H9 (cell line): ENCODE measurements around the gene ACTC1. TPM values are rescaled to one million over a fixed set of nuclear protein-coding genes. Genes with fewer than 3 reads are reported as not detected.

Experiments used
- DNase-seq: peaks from one replicate; pipeline ENCODE4 v3.0.0-alpha.2; 2017
- H2AFZ ChIP-seq: one replicate; pipeline ENCODE4 v1.6.1; 2013; ENCODE audit warnings: mild to moderate bottlenecking, low read length, control low read depth, moderate library complexity
- H2AK5ac ChIP-seq: 2 replicates; pipeline ENCODE4 v1.6.1; 2013; ENCODE audit warnings: low read length, control low read depth, mixed read lengths; ENCODE audit not compliant: insufficient read length
- H2BK120ac ChIP-seq: one replicate; pipeline ENCODE4 v1.6.1; 2013; ENCODE audit warnings: low read depth, mild to moderate bottlenecking, low read length, control low read depth, inconsistent platforms; ENCODE audit not compliant: poor library complexity, severe bottlenecking
- H2BK12ac ChIP-seq: 2 replicates; pipeline ENCODE4 v1.6.1; 2013; ENCODE audit warnings: low read length, control low read depth, mixed read lengths, low read depth; ENCODE audit not compliant: insufficient read length
- H2BK15ac ChIP-seq: 2 replicates; pipeline ENCODE4 v1.6.1; 2013; ENCODE audit warnings: low read depth, low read length, control low read depth
- H2BK20ac ChIP-seq: one replicate; pipeline ENCODE4 v1.6.1; 2013; ENCODE audit warnings: low read depth, mild to moderate bottlenecking, low read length, control low read depth, inconsistent platforms; ENCODE audit not compliant: poor library complexity, severe bottlenecking
- H2BK5ac ChIP-seq: 2 replicates; pipeline ENCODE4 v1.6.1; 2013; ENCODE audit warnings: low read length, control low read depth, mixed read lengths; ENCODE audit not compliant: insufficient read length
- H3K14ac ChIP-seq: 2 replicates; pipeline ENCODE4 v1.6.1; 2013; ENCODE audit warnings: low read length, control low read depth; ENCODE audit not compliant: insufficient read depth
- H3K18ac ChIP-seq: 2 replicates; pipeline ENCODE4 v1.6.1; 2013; ENCODE audit warnings: low read depth, mild to moderate bottlenecking, mixed read lengths, low read length, control low read depth; ENCODE audit not compliant: insufficient read length
- H3K23ac ChIP-seq: 2 replicates; pipeline ENCODE4 v1.6.1; 2013; ENCODE audit warnings: low read length, control low read depth, mixed read lengths, low read depth; ENCODE audit not compliant: insufficient read length
- H3K23me2 ChIP-seq: 2 replicates; pipeline ENCODE4 v1.6.1; 2013; ENCODE audit warnings: low read depth, mild to moderate bottlenecking, mixed read lengths, low read length, control low read depth; ENCODE audit not compliant: insufficient read length, poor library complexity, severe bottlenecking
- H3K27ac ChIP-seq: 2 replicates; pipeline ENCODE4 v1.5.1; 2013; ENCODE audit warnings: low read length, control low read depth, mixed read lengths, low read depth; ENCODE audit not compliant: insufficient read length
- H3K27me3 ChIP-seq: 2 replicates; pipeline ENCODE4 v1.6.1; 2013; ENCODE audit warnings: low read length, control low read depth, inconsistent platforms; ENCODE audit not compliant: insufficient read depth
- H3K4ac ChIP-seq: 2 replicates; pipeline ENCODE4 v1.6.1; 2013; ENCODE audit warnings: low read depth, mild to moderate bottlenecking, control low read depth, inconsistent platforms, low read length, moderate library complexity
- H3K4me1 ChIP-seq: 2 replicates; pipeline ENCODE4 v1.6.1; 2013; ENCODE audit warnings: low read length, control low read depth, inconsistent platforms; ENCODE audit not compliant: insufficient read depth
- H3K4me2 ChIP-seq: 2 replicates; pipeline ENCODE4 v1.6.1; 2013; ENCODE audit warnings: low read length, control low read depth, mixed read lengths; ENCODE audit not compliant: insufficient read length, insufficient read depth
- H3K56ac ChIP-seq: 2 replicates; pipeline ENCODE4 v1.6.1; 2013; ENCODE audit warnings: low read depth, mild to moderate bottlenecking, mixed read lengths, low read length, control low read depth; ENCODE audit not compliant: insufficient read length
- H3K79me1 ChIP-seq: 2 replicates; pipeline ENCODE4 v1.6.1; 2013; ENCODE audit warnings: low read depth, mild to moderate bottlenecking, moderate library complexity, low read length, control low read depth, inconsistent platforms; ENCODE audit not compliant: insufficient read depth, poor library complexity, severe bottlenecking
- H3K79me2 ChIP-seq: 2 replicates; pipeline ENCODE4 v1.6.1; 2013; ENCODE audit warnings: low read length, control low read depth, inconsistent platforms; ENCODE audit not compliant: insufficient read depth
- H3K9ac ChIP-seq: 2 replicates; pipeline ENCODE4 v1.6.1; 2013; ENCODE audit warnings: low read length, control low read depth, mixed read lengths; ENCODE audit not compliant: insufficient read length; ENCODE audit errors: extremely low read depth
- H3K9me3 ChIP-seq: one replicate; pipeline ENCODE4 v1.6.1; 2013; ENCODE audit warnings: low read depth, low read length, inconsistent platforms; ENCODE audit not compliant: control insufficient read depth
- H3T11ph ChIP-seq: one replicate; pipeline ENCODE4 v1.6.1; 2013; ENCODE audit warnings: mild to moderate bottlenecking, low read length, control low read depth, inconsistent platforms
- H4K20me1 ChIP-seq: one replicate; pipeline ENCODE4 v1.6.1; 2013; ENCODE audit not compliant: control insufficient read depth, insufficient read length, insufficient read depth
- H4K5ac ChIP-seq: 2 replicates; pipeline ENCODE4 v1.6.1; 2013; ENCODE audit warnings: low read depth, mild to moderate bottlenecking, mixed read lengths, low read length, control low read depth; ENCODE audit not compliant: insufficient read length
- H4K8ac ChIP-seq: replicated peaks from 2 replicates; pipeline ENCODE4 v1.6.1; 2013; ENCODE audit warnings: low read length, control low read depth, mixed read lengths, low read depth; ENCODE audit not compliant: insufficient read length
- H4K91ac ChIP-seq: 2 replicates; pipeline ENCODE4 v1.6.1; 2013; ENCODE audit warnings: low read depth, mild to moderate bottlenecking, moderate library complexity, mixed read lengths, low read length, control low read depth; ENCODE audit not compliant: insufficient read length
- H3K27ac Mint-ChIP-seq, 3 experiments: 2 replicates in 2 of 3; 3 replicates in 1 of 3; pipeline ENCODE4 v1.8.0; 2020 to 2021; ENCODE audit warnings: mixed read lengths in 3 of 3, mild to moderate bottlenecking in 1 of 3, moderate library complexity in 1 of 3
- H3K27me3 Mint-ChIP-seq: 2 replicates; pipeline ENCODE4 v1.8.0; 2021; ENCODE audit warnings: low read depth, mild to moderate bottlenecking, moderate library complexity, mixed read lengths
- H3K36me3 Mint-ChIP-seq, 3 experiments: 2 replicates in 2 of 3; 3 replicates in 1 of 3; pipeline ENCODE4 v1.8.0; 2020 to 2021; ENCODE audit warnings: low read depth in 3 of 3, mixed read lengths in 3 of 3; ENCODE audit not compliant: insufficient read depth in 1 of 3
- H3K4me1 Mint-ChIP-seq, 2 experiments: 2 replicates each; pipeline ENCODE4 v1.8.0; 2020; ENCODE audit warnings: mixed read lengths in 2 of 2
- H3K4me3 Mint-ChIP-seq, 2 experiments: 2 replicates in 1 of 2; 3 replicates in 1 of 2; pipeline ENCODE4 v1.8.0; 2020 to 2021; ENCODE audit warnings: mild to moderate bottlenecking in 2 of 2, mixed read lengths in 2 of 2, moderate library complexity in 1 of 2
- H3K9me3 Mint-ChIP-seq, 2 experiments: 2 replicates in 1 of 2; 3 replicates in 1 of 2; pipeline ENCODE4 v1.8.0; 2020; ENCODE audit warnings: mild to moderate bottlenecking in 2 of 2, mixed read lengths in 2 of 2, moderate library complexity in 1 of 2
- WGBS: extraction: QIAGEN DNeasy Blood & Tissue Kit; methylation state at CpG from one replicate; pipeline ENCODE4 v1.1.7; 2013; ENCODE audit warnings: missing lambda C conversion rate, low lambda C conversion rate, mixed read lengths; ENCODE audit not compliant: insufficient read length; ENCODE audit errors: extremely low coverage; 5-methylcytosine and 5-hydroxymethylcytosine counted together
- total RNA-seq: library from RNA; stranded (reverse); gene quantifications from 2 replicates; pipeline ENCODE4 v1.2.1, GENCODE V29; 2021
- TF ChIP-seq, protein P1 (sequence below): fragments of 200-600 bp; sonication (generic); conservative IDR thresholded peaks from 3 replicates; pipeline ENCODE4 v1.8.0; 2021; ENCODE audit warnings: antibody characterized with exemption, mild to moderate bottlenecking

The ACTC1 gene
- total RNA-seq, 1 experiment from 2014 or later = 52.2 TPM

DNA sequence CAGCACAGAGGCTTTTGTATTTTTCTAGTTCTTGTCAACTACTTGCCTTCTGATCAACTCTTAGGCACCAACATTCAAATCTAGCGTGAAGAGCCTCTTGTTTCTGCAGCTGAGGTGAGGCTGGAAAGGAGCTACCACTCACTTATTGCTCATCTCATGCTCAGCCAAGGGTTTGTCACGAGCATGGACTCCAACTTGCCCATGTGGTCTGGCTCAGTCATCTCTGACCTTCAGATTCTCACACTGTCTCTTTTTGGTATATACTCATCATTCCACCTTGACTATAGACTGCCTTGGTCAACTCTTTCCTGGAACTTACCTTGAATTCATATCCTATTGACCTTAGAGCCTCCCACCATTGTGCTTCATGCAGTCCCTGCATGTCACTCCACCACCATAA is 35.4 kb downstream of the ACTC1 start:
- H3K18ac ChIP-seq = no peak overlapping the region
- H4K5ac ChIP-seq = no peak overlapping the region
- no peaks in the 10 kb centered on the region for H4K20me1 ChIP-seq
- no peaks in the 10 kb centered on the region for H3K9me3 Mint-ChIP-seq
- no peak overlapping the region for H2BK12ac ChIP-seq
- H3K36me3 Mint-ChIP-seq = no peaks in the 10 kb centered on the region
- H4K8ac ChIP-seq = no peak overlapping the region
- no peak overlapping the region for H4K91ac ChIP-seq
- no peak overlapping the region for H3K14ac ChIP-seq
- no peak overlapping the region for H2AFZ ChIP-seq
- peaks cover 14% of the 10 kb centered on the region; the same call in 1 of the 2 replicates for H3K27me3 ChIP-seq
- peaks cover 58% of the 10 kb centered on the region for H3K27me3 Mint-ChIP-seq
- H2BK5ac ChIP-seq = no peak overlapping the region
- no peak overlapping the region for H3T11ph ChIP-seq
- no peak overlapping the region for H3K9ac ChIP-seq
- no peak overlapping the region for H2AK5ac ChIP-seq
- no peak overlapping the region for H3K56ac ChIP-seq
- H3K4me2 ChIP-seq = no peak overlapping the region
- peaks cover 5% of the 10 kb centered on the region for H3K23me2 ChIP-seq
- no peaks in the 10 kb centered on the region for H3K9me3 ChIP-seq
- H2BK15ac ChIP-seq = no peak overlapping the region
- no peak overlapping the region for H2BK20ac ChIP-seq
- peaks cover 16 to 21% of the 10 kb centered on the region in 2 experiments for H3K4me1 Mint-ChIP-seq
- TF ChIP-seq, protein P1, sequence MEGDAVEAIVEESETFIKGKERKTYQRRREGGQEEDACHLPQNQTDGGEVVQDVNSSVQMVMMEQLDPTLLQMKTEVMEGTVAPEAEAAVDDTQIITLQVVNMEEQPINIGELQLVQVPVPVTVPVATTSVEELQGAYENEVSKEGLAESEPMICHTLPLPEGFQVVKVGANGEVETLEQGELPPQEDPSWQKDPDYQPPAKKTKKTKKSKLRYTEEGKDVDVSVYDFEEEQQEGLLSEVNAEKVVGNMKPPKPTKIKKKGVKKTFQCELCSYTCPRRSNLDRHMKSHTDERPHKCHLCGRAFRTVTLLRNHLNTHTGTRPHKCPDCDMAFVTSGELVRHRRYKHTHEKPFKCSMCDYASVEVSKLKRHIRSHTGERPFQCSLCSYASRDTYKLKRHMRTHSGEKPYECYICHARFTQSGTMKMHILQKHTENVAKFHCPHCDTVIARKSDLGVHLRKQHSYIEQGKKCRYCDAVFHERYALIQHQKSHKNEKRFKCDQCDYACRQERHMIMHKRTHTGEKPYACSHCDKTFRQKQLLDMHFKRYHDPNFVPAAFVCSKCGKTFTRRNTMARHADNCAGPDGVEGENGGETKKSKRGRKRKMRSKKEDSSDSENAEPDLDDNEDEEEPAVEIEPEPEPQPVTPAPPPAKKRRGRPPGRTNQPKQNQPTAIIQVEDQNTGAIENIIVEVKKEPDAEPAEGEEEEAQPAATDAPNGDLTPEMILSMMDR = no peak
- no peak overlapping the region for H3K4ac ChIP-seq
- 0 out of 2 replicates have a peak, but pooled peaks cover 4% of the 10 kb centered on the region for H3K4me1 ChIP-seq
- WGBS = no CpG with 5 or more reads among the region's 2 CpGs
- no peaks in the 10 kb centered on the region for H3K79me1 ChIP-seq
- no peak overlapping the region for H2BK120ac ChIP-seq
- no peaks in the 10 kb centered on the region for H3K79me2 ChIP-seq
- H3K23ac ChIP-seq = no peak overlapping the region
- H3K4me3 Mint-ChIP-seq = no peak overlapping the region
- H3K27ac Mint-ChIP-seq = no peak overlapping the region
- DNase-seq = no peak
- no peak overlapping the region for H3K27ac ChIP-seq
